Stimulated activated naive B cell treated with anti-CD40 and anti-IgM and Interleukin-4, amounts not matched to agents 10 μg/mL and 1 μg/mL and 100 μg/mL, for 72 hours (primary cell): Measurements from ENCODE around the gene SPDEF.

ENCODE experiments used
- ATAC-seq, 2 donors: fragments of 150-1000 bp; cut with Tn5 transposase; replicated peaks; 2 replicates each; pipeline ENCODE4 v1.10.0; 2021; ENCODE audit warnings: moderate library complexity in 1 of 2
- DNase-seq: peaks from one replicate; pipeline ENCODE4 v3.0.0; 2021
- H3K27ac Mint-ChIP-seq: one replicate; pipeline ENCODE4 v1.8.0; 2022; ENCODE audit warnings: mild to moderate bottlenecking, mixed read lengths
- H3K27me3 Mint-ChIP-seq, 2 donors: one replicate each; pipeline ENCODE4 v1.8.0; 2022; ENCODE audit warnings: mixed read lengths in 2 of 2
- H3K36me3 Mint-ChIP-seq, 2 donors: one replicate each; pipeline ENCODE4 v1.8.0; 2022; ENCODE audit warnings: mixed read lengths in 2 of 2, mild to moderate bottlenecking in 1 of 2
- H3K4me1 Mint-ChIP-seq, 2 donors: one replicate each; pipeline ENCODE4 v1.8.0; 2022; ENCODE audit warnings: mixed read lengths in 2 of 2, mild to moderate bottlenecking in 1 of 2
- H3K4me3 Mint-ChIP-seq, 2 donors: one replicate each; pipeline ENCODE4 v1.8.0; 2022; ENCODE audit warnings: mild to moderate bottlenecking in 2 of 2, mixed read lengths in 2 of 2, moderate library complexity in 1 of 2
- H3K9me3 Mint-ChIP-seq, 2 donors: one replicate each; pipeline ENCODE4 v1.8.0; 2022; ENCODE audit warnings: mixed read lengths in 2 of 2, mild to moderate bottlenecking in 1 of 2

SPDEF gene

DNA sequence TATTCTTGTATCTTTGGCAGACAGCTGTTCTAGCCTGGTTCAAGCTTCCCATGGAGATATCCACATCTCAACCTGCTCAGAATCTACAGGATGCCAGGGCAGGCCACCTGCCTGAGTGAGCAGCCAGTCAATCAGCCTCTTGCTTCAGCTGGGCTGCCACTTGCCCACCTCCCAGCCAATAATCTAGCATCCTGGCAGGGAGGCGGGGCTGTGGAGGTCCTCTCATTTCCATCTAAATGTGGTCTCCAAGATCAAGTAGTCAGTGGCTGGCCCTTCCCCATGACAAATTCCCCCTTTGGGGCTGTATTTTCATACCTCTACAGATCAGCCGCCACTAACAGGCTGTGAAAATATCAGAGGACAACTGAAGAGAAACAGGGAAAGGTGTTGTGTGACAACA is 33.0 kb upstream of the SPDEF start:
- ATAC-seq (no peak), DNase-seq (no peak)
- Mint-ChIP-seq H3K27ac (no peak overlapping the region), H3K36me3 (peaks cover 33 to 44% of the 10 kb centered on the region in 2 donors), H3K4me1 (peaks cover 26 to 59% of the 10 kb centered on the region in 2 donors), H3K9me3 (no peaks in the 10 kb centered on the region), H3K27me3 (no peaks in the 10 kb centered on the region), H3K4me3 (no peak overlapping the region)

GRCh38 chr6:34587851-34588250 is 31.7 kb upstream of the SPDEF start:
- Mint-ChIP-seq H3K4me3 (no peak overlapping the region), H3K27ac (no peak overlapping the region), H3K36me3 (peaks cover 34 to 46% of the 10 kb centered on the region in 2 donors), H3K27me3 (no peaks in the 10 kb centered on the region), H3K9me3 (no peaks in the 10 kb centered on the region), H3K4me1 (peaks cover 26 to 51% of the 10 kb centered on the region in 2 donors)
- no peak for ATAC-seq
- no peak for DNase-seq

DNA sequence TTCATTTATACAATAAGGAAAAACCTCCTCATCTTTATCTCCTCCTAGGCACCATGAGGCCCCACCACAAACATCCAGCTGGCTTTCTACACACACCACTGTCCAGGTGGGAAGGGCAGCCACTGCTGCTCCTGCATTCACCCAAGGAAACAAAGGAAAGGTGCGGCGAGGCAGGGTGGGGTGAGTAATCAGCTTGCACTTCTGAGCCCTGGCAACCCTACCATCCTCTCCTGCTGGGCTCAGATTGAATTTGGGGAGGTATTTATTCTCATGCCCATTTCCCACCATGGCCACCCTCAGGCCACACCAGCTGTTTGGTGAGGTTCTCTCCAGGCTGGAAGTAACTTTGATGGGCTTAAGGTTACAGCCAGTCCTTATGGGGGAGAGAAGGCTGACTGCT is 31.2 kb upstream of the SPDEF start:
- Mint-ChIP-seq H3K9me3 (no peaks in the 10 kb centered on the region), H3K27ac (no peak overlapping the region), H3K36me3 (peaks cover 37 to 49% of the 10 kb centered on the region in 2 donors)

GRCh38 chr6:34586327-34587040 is 30.4 kb upstream of the SPDEF start:
- Mint-ChIP-seq H3K9me3 (no peaks in the 10 kb centered on the region), H3K4me1 (peaks cover 19 to 38% of the 10 kb centered on the region in 2 donors), H3K36me3 (peaks cover 31 to 48% of the 10 kb centered on the region in 2 donors), H3K4me3 (no peak overlapping the region), H3K27ac (peak overlapping the region; percentile 51), H3K27me3 (no peaks in the 10 kb centered on the region)
- peak; percentile 50 to 51 for ATAC-seq
- no peak for DNase-seq

More for the DNA sequence above, 31.2 kb upstream of the SPDEF start:
- H3K4me1 Mint-ChIP-seq, result peaks cover 26 to 47% of the 10 kb centered on the region in 2 donors
- DNase-seq, result no peak
- H3K4me3 Mint-ChIP-seq, result no peak overlapping the region
- H3K27me3 Mint-ChIP-seq, result no peaks in the 10 kb centered on the region
- no peak for ATAC-seq

GRCh38 chr6:34585512-34586061 is 29.5 kb upstream of the SPDEF start:
- peak overlapping the region; percentile 72 for H3K27ac Mint-ChIP-seq
- peaks cover 31 to 45% of the 10 kb centered on the region in 2 donors for H3K36me3 Mint-ChIP-seq

DNA sequence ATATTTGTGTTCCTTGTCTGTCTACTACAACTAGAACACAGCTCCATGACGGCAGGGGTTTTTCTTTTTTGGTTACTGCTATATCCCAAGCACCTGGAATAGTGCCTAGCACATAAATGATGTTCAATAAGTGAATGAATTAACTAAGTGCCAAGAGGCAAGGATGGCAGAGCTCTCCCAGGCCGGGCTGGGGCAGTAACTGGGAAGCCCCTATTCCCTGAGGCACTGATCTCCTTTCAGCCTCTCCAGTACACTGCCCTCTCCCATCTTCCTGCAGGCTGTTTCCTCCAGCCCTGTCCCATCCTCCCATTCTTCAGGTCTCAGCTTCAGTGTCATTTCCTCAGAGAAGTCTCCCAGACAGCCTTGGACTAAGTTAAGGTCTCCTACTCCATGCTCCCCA is 29.0 kb upstream of the SPDEF start:
- Mint-ChIP-seq H3K36me3 (peaks cover 31 to 40% of the 10 kb centered on the region in 2 donors), H3K27me3 (no peaks in the 10 kb centered on the region), H3K9me3 (no peaks in the 10 kb centered on the region), H3K4me1 (peaks cover 16 to 28% of the 10 kb centered on the region in 2 donors), H3K27ac (peak overlapping the region; percentile 72), H3K4me3 (no peak overlapping the region)
- DNase-seq (no peak), ATAC-seq (no peak)

More at GRCh38 chr6:34585512-34586061, 29.5 kb upstream of the SPDEF start:
- ATAC-seq (no peak), DNase-seq (no peak)
- H3K4me1 Mint-ChIP-seq, result peaks cover 18 to 33% of the 10 kb centered on the region in 2 donors
- no peaks in the 10 kb centered on the region for H3K9me3 Mint-ChIP-seq
- H3K27me3 Mint-ChIP-seq, result no peaks in the 10 kb centered on the region
- no peak overlapping the region for H3K4me3 Mint-ChIP-seq

- no peaks in the 10 kb centered on the region for H3K27me3 Mint-ChIP-seq
- no peak for DNase-seq
- no peak overlapping the region for H3K4me3 Mint-ChIP-seq
- ATAC-seq, result peak in 1 of 2 donors; percentile 26
- H3K27ac Mint-ChIP-seq, result peak overlapping the region; percentile 37
- H3K4me1 Mint-ChIP-seq, result peaks cover 15 to 28% of the 10 kb centered on the region in 2 donors
- peaks cover 30 to 38% of the 10 kb centered on the region in 2 donors for H3K36me3 Mint-ChIP-seq
- H3K9me3 Mint-ChIP-seq, result no peaks in the 10 kb centered on the region
These were observed 28.6 kb upstream of the SPDEF start for GRCh38 chr6:34584694-34585093.

DNA sequence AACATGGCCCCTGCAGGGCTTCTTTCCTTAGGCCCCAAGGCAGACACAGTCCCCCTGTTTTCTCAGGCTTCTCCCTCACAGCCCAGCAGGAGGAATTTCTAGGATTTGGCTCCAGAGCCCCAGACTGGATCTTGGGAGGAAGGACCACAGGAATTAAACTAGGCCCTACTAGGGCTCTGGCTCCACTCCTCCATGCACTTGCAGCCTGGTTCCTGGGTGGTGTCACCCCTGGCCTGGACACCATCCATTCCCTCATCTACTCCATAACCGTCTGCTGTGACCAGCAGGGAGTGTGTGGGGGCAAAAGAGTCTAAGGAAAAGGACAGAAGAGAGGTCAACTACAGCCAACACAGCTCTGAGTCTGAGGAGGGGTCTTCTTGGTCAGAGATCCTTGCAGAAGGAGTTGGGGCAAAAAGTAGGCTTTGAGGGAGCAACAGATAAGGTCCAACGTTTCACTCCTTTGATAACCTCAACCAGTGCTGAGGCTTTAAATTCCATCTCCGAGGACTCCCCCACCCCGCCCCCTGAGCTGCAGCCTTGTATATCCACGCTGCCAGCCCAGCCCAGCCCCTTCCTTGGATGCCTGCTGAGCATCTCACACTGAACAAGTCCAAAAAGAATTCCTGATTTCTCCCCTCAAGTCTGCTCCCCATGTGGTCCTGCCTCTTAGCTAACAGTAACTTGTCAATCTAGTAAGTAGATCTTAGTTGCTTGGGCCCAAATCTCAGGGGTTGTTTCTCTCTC is 27.9 kb upstream of the SPDEF start:
- no peak for ATAC-seq
- Mint-ChIP-seq H3K27me3 (no peaks in the 10 kb centered on the region), H3K4me3 (no peak overlapping the region), H3K27ac (no peak overlapping the region), H3K36me3 (peaks cover 23 to 33% of the 10 kb centered on the region in 2 donors), H3K9me3 (no peaks in the 10 kb centered on the region), H3K4me1 (peaks cover 15 to 28% of the 10 kb centered on the region in 2 donors)
- DNase-seq, result no peak

DNA sequence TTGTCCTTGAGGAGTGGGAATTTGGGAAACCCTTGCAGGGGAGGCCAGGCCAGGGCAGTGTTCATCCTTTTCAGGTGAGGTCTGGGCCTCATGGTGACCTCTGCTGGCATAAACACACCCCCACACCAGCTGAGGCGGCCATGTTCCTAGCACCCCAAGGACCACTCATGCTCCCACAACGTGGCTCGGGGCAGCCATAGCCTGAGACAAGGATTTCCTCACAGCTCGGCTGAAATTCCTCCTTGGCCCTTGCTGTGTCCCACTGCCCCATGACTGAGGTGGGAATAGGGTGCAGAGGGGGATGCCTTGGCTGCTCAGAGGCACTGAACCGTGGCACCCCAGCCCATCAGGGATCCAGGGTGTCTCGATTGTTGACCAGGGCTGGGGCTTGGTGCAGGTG is 27.3 kb upstream of the SPDEF start:
- Mint-ChIP-seq H3K27ac (no peak overlapping the region), H3K36me3 (peaks cover 19 to 30% of the 10 kb centered on the region in 2 donors), H3K27me3 (no peaks in the 10 kb centered on the region), H3K4me3 (no peak overlapping the region), H3K9me3 (no peaks in the 10 kb centered on the region), H3K4me1 (peaks cover 15 to 28% of the 10 kb centered on the region in 2 donors)
- ATAC-seq (peak in 1 of 2 donors; percentile 44), DNase-seq (no peak)

DNA sequence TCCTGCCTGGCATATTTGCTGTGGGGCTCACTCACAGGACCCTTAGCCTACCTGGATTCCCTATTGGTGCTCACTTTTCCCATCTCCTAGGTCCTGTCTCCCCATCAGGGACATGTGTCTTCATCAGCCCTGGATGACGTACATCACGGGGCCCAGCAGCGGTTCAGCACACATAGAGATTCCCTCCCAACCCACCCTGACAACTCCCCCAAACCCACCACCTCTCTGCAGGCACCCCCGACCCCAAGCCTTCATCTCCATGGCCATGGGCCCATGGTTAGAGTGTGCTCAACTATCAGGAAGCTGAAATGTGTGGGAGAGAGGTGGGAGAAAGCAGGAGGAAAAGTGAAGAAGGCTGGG is 25.4 kb upstream of the SPDEF start:
- H3K4me3 Mint-ChIP-seq, result no peak overlapping the region
- ATAC-seq (no peak), DNase-seq (no peak)
- H3K9me3 Mint-ChIP-seq, result no peaks in the 10 kb centered on the region
- H3K36me3 Mint-ChIP-seq, result peaks cover 10 to 22% of the 10 kb centered on the region in 2 donors
- no peak overlapping the region for H3K27ac Mint-ChIP-seq
- H3K27me3 Mint-ChIP-seq, result no peaks in the 10 kb centered on the region
- H3K4me1 Mint-ChIP-seq, result peaks cover 13 to 17% of the 10 kb centered on the region in 2 donors

DNA sequence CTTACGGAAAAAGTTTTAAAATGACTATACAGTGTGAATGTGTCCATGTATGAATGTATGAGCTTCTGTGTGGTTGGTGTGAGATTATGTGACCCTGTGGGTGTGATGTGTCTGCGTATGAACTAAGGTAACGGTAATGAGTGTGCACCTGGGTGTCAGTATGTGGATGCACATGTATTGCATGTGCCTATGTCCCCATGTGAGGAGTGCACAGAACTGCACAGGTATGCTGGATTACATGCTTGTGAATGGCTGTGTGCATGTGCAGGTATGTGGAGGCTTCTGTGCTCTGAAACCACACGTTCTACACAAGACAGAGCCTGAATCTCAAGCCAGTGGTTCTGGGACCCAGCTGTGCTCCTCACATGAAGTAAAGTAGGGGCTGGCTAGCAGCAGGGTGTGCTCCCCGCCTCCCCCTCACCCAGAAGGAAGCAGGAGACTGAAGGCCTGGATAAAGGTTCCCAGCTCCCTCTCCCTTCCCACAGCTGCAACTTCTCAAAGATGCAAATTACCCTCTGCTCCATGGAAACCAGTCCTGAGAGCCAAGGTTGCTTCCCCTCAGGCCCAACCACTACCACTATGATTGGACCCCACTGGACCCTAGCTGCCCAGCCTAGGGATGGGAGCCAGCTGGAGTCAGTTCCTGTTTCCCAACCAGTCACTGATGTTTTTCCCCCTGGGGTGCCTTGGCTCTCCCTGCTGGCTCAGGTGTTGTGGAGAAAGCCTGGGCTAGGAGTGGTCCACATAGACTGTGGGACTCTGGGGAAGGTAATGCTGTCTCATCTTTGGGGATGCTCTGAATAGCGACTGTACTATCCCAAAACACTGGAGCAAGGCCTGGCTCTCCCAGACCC is 24.8 kb upstream of the SPDEF start:
- Mint-ChIP-seq H3K4me3 (no peak overlapping the region), H3K4me1 (peaks cover 15 to 19% of the 10 kb centered on the region in 2 donors), H3K9me3 (no peaks in the 10 kb centered on the region), H3K27ac (no peak overlapping the region), H3K36me3 (peaks cover 11 to 28% of the 10 kb centered on the region in 2 donors), H3K27me3 (no peaks in the 10 kb centered on the region)
- ATAC-seq, result no peak
- DNase-seq, result no peak

GRCh38 chr6:34578445-34579262 is 22.5 kb upstream of the SPDEF start:
- H3K4me1 Mint-ChIP-seq, result peaks cover 6 to 8% of the 10 kb centered on the region in 2 donors
- H3K36me3 Mint-ChIP-seq, result peaks cover 8 to 19% of the 10 kb centered on the region in 2 donors
- H3K27me3 Mint-ChIP-seq, result no peaks in the 10 kb centered on the region
- H3K4me3 Mint-ChIP-seq, result no peak overlapping the region
- ATAC-seq, result no peak
- H3K9me3 Mint-ChIP-seq, result no peaks in the 10 kb centered on the region
- H3K27ac Mint-ChIP-seq, result no peak overlapping the region
- no peak for DNase-seq

DNA sequence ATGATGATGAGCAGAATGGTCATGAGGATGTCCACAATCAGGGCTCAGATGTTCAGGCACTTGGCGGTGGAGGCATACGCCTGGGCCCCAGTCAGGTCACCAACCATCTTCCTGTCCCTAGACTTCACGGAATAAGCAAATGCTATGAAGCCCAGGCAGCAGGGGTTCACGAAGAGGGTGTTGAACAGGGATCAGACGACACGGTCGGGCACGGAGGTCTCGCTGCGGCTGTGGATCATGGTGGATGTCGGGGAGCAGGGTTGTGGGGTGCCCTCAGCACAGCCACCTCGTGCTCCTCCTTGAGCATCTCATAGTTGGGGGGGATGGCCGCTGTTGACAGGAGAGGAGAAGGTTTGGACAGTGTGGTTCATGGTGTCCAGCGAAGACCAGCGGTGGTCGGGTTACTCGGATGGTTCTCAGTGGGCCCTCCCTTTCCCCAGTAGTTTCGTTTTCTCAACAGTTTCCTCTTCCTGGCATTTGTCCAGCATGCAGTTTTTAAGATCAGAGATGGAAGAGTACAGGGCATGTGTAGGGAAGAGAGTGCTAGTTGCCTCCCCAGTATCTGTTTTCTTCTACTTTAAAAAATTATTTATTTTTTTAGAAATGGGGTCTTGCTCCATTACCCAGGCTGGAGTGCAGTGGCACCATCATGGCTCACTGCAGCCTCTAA is 20.3 kb upstream of the SPDEF start:
- Mint-ChIP-seq H3K27me3 (peaks cover 0 to 3% of the 10 kb centered on the region in 2 donors), H3K4me3 (no peak overlapping the region), H3K9me3 (no peaks in the 10 kb centered on the region), H3K4me1 (peaks cover 4 to 8% of the 10 kb centered on the region in 2 donors), H3K27ac (no peak overlapping the region), H3K36me3 (peaks cover 5 to 7% of the 10 kb centered on the region in 2 donors)
- DNase-seq (no peak), ATAC-seq (no peak)
